PFSK-1 (cell line): ENCODE results near the gene FABP1.

Experiments used
- FOXP2 ChIP-seq: optimal IDR thresholded peaks from 2 replicates; pipeline ENCODE3; 2011; ENCODE audit warnings: borderline replicate concordance, control low read depth, inconsistent platforms; ENCODE audit not compliant: insufficient read depth; ENCODE audit errors: extremely low read length, extremely low read depth
- POLR2AphosphoS5 ChIP-seq: IDR thresholded peaks from 2 replicates; pipeline ENCODE4 v1.6.1; 2012; ENCODE audit warnings: low read depth, mild to moderate bottlenecking, control low read depth, low read length, moderate library complexity
- SIN3A ChIP-seq: IDR thresholded peaks from 2 replicates; pipeline ENCODE4 v1.6.1; 2012; ENCODE audit warnings: mild to moderate bottlenecking, low read length, moderate library complexity, borderline replicate concordance; ENCODE audit not compliant: insufficient read depth
- TAF1 ChIP-seq: IDR thresholded peaks from 2 replicates; pipeline ENCODE4 v1.6.1; 2012; ENCODE audit warnings: low read length, control low read depth, borderline replicate concordance; ENCODE audit not compliant: insufficient read depth
- TF ChIP-seq, protein P1 (sequence below), 2 experiments: IDR thresholded peaks; 2 replicates each; pipeline versions ENCODE4 v1.6.1 to v1.8.0; 2011 to 2012; ENCODE audit warnings: low read depth in 2 of 2, low read length in 2 of 2, control low read depth in 1 of 2, inconsistent platforms in 1 of 2, mild to moderate bottlenecking in 1 of 2, moderate library complexity in 1 of 2; ENCODE audit not compliant: insufficient read depth in 1 of 2

DNA sequence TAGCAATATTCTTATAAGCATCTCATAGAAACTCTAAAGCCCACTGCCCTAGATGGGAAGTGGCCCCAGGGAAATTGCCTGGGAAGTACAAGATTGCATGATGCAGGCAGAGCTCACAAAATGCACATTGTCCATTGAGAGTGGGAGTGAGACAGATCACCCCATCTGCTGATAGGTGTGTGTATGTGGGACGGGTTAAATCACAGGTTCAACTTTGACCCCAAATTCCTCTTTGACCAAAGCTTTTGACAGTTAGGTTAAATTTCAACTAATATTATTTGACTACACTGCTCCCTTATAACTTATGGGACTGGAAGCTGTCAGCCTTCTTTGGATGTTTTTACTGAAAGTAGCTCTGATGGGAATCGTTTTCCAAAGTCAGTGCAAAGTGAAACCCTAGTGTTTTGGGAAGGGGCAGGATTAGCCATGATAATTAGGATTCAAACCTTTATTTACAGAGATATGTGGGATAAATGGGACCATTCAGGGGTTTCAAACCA is 11.4 kb upstream of the FABP1 start:
- TF ChIP-seq POLR2AphosphoS5 (no peak), SIN3A (no peak), TAF1 (no peak), FOXP2 (no peak)
- TF ChIP-seq, protein P1, sequence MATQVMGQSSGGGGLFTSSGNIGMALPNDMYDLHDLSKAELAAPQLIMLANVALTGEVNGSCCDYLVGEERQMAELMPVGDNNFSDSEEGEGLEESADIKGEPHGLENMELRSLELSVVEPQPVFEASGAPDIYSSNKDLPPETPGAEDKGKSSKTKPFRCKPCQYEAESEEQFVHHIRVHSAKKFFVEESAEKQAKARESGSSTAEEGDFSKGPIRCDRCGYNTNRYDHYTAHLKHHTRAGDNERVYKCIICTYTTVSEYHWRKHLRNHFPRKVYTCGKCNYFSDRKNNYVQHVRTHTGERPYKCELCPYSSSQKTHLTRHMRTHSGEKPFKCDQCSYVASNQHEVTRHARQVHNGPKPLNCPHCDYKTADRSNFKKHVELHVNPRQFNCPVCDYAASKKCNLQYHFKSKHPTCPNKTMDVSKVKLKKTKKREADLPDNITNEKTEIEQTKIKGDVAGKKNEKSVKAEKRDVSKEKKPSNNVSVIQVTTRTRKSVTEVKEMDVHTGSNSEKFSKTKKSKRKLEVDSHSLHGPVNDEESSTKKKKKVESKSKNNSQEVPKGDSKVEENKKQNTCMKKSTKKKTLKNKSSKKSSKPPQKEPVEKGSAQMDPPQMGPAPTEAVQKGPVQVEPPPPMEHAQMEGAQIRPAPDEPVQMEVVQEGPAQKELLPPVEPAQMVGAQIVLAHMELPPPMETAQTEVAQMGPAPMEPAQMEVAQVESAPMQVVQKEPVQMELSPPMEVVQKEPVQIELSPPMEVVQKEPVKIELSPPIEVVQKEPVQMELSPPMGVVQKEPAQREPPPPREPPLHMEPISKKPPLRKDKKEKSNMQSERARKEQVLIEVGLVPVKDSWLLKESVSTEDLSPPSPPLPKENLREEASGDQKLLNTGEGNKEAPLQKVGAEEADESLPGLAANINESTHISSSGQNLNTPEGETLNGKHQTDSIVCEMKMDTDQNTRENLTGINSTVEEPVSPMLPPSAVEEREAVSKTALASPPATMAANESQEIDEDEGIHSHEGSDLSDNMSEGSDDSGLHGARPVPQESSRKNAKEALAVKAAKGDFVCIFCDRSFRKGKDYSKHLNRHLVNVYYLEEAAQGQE (IDR thresholded peaks at IDR 0.05; ENCODE audit: insufficient read depth in 1 of 2, low read depth in 2 of 2, low read length in 2 of 2), result no peak
